Metanephros (tissue), 2 donors: ENCODE measurements around the gene KRTAP9-3. TPM values are rescaled to one million over a fixed set of nuclear protein-coding genes. Genes with fewer than 3 reads are reported as not detected.

Source experiments
- small RNA-seq: library from RNA; depleted of rRNA; stranded (forward); fragments of <200 nt; gene quantifications from one replicate; pipeline ENCODE3, GENCODE V24; 2014; ENCODE audit warnings: low replicate concordance
- total RNA-seq: library from RNA; depleted of rRNA; stranded (reverse); fragments of >200 nt; gene quantifications from one replicate; pipeline ENCODE4 v1.2.3, GENCODE V29; 2014

The KRTAP9-3 gene, protein sequence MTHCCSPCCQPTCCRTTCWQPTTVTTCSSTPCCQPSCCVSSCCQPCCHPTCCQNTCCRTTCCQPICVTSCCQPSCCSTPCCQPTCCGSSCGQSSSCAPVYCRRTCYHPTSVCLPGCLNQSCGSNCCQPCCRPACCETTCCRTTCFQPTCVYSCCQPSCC
- not detected for total RNA-seq

DNA sequence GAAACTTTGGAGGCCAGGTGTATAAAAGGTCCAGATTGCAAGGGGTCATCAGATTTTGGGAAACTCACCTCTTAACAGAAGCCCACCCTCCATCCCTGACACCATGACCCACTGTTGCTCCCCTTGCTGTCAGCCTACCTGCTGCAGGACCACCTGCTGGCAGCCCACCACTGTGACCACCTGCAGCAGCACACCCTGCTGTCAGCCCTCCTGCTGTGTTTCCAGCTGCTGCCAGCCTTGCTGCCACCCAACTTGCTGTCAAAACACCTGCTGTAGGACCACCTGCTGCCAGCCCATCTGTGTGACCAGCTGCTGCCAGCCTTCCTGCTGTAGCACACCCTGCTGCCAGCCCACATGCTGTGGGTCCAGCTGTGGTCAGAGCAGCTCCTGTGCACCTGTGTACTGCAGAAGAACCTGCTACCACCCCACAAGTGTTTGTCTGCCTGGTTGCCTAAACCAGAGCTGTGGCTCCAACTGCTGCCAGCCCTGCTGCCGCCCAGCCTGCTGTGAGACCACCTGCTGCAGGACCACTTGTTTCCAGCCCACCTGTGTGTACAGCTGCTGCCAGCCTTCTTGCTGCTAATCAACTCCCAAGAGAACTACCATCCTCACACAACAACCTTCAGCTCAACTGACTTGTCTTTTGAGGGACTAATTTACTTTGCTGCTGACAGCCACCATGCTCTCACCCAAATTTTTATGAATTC lies at the start of gene KRTAP9-3:
KRTAP9-3 (plus strand) TSS at position 51 of the 707 bp plus-strand sequence; CDS start at position 104, 53 bp downstream.

DNA sequence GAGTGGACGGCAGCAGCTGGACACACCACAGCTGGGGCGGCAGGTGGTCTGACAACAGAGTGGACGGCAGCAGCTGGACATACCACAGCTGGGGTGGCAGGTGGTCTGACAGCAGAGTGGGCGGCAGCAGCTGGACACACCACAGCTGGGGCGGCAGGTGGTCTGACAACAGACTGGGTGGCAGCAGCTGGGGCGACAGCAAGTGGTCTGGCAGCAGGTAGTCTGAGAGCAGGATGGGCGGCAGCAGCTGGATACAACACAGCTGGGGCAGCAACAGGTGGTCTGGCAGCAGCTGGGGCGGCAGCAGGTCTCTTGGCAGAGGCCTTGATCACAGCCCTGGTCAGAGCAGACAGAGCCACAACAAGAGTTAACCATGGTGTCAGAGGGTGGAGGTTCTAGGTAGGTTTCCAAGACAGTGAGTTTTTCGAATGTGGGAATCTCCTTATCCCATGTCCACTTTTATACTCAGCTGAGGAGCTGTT lies 47.7 kb upstream of the KRTAP9-3 start, which contains the start of gene KRTAP4-1:
KRTAP4-1 (minus strand) TSS at position 432 of the 482 bp plus-strand sequence; CDS start at position 375, 57 bp downstream.

DNA sequence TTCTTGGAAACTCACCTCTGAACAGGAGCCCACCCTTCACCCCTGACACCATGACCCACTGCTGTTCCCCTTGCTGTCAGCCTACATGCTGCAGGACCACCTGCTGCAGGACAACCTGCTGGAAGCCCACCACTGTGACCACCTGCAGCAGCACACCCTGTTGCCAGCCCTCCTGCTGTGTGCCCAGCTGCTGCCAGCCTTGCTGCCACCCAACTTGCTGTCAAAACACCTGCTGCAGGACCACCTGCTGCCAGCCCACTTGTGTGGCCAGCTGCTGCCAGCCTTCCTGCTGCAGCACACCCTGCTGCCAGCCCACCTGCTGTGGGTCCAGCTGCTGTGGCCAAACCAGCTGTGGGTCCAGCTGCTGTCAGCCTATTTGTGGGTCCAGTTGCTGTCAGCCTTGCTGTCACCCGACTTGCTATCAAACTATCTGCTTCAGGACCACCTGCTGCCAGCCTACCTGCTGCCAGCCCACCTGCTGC lies 42.4 kb upstream of the KRTAP9-3 start, which contains the start of gene KRTAP9-1:
KRTAP9-1 (plus strand) TSS at position 51 of the 482 bp plus-strand sequence; CDS start at position 51, 0 bp downstream.

DNA sequence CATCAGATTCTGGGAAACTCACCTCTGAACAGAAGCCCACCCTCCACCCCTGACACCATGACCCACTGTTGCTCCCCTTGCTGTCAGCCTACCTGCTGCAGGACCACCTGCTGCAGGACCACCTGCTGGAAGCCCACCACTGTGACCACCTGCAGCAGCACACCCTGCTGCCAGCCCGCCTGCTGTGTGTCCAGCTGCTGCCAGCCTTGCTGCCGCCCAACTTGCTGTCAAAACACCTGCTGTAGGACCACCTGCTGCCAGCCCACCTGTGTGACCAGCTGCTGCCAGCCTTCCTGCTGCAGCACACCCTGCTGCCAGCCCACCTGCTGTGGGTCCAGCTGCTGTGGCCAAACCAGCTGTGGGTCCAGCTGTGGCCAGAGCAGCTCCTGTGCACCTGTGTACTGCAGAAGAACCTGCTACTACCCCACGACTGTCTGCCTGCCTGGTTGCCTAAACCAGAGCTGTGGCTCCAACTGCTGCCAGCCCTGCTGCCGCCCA lies 5.6 kb upstream of the KRTAP9-3 start, which contains the start of gene KRTAP9-2:
KRTAP9-2 (plus strand) TSS at position 51 of the 498 bp plus-strand sequence; CDS start at position 58, 7 bp downstream.

DNA sequence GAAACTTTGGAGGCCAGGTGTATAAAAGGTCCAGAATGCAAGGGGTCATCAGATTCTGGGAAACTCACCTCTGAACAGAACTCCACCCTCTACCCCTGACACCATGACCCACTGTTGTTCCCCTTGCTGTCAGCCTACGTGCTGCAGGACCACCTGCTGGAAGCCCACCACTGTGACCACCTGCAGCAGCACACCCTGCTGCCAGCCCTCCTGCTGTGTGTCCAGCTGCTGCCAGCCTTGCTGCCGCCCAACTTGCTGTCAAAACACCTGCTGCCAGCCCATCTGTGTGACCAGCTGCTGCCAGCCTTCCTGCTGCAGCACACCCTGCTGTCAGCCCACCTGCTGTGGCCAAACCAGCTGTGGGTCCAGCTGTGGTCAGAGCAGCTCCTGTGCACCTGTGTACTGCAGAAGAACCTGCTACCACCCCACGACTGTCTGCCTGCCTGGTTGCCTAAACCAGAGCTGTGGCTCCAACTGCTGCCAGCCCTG lies 5.7 kb downstream of the KRTAP9-3 start, which contains the start of gene KRTAP9-8:
KRTAP9-8 (plus strand) TSS at position 51 of the 489 bp plus-strand sequence; CDS start at position 104, 53 bp downstream.

DNA sequence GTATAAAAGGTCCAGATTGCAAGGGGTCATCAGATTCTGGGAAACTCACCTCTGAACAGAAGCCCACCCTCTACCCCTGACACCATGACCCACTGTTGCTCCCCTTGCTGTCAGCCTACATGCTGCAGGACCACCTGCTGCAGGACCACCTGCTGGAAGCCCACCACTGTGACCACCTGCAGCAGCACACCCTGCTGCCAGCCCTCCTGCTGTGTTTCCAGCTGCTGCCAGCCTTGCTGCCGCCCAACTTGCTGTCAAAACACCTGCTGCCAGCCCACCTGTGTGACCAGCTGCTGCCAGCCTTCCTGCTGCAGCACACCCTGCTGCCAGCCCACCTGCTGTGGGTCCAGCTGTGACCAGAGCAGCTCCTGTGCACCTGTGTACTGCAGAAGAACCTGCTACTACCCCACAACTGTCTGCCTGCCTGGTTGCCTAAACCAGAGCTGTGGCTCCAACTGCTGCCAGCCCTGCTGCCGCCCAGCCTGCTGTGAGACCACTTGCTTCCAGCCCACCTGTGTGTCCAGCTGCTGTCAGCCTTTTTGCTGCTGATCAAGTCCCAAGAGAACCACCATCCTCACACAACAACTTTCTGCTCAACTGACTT lies 17.5 kb downstream of the KRTAP9-3 start, which contains the start of gene KRTAP9-4:
KRTAP9-4 (plus strand) TSS at position 51 of the 604 bp plus-strand sequence; CDS start at position 85, 34 bp downstream.

DNA sequence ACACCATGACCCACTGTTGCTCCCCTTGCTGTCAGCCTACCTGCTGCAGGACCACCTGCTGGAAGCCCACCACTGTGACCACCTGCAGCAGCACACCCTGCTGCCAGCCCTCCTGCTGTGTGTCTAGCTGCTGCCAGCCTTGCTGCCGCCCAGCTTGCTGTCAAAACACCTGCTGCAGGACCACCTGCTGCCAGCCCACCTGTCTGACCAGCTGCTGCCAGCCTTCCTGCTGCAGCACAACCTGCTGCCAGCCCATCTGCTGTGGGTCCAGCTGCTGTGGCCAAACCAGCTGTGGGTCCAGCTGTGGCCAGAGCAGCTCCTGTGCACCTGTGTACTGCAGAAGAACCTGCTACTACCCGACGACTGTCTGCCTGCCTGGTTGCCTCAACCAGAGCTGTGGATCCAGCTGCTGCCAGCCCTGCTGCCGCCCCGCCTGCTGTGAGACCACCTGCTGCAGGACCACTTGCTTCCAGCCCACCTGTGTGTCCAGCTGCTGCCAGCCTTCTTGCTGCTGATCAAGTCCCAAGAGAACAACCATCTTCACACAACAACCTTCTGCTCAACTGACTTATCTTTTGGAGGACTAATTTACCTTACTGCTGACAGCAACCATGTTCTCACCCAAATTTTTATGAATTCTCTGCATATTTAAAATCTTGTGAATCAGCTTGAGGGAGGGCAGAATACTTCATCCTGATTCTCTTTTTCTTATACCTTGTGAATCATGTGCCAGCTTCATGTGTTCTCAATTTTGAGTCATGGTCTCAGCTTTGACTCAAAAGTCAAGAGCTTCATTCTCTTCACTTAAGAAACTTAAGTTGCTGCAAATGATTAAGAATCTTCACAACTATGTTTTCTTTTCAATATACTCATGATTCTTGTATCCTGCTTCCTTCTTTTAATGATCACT lies 23.4 kb downstream of the KRTAP9-3 start, which contains the start of gene KRTAP9-9:
KRTAP9-9 (plus strand) TSS at position 4 of the 910 bp plus-strand sequence.

DNA sequence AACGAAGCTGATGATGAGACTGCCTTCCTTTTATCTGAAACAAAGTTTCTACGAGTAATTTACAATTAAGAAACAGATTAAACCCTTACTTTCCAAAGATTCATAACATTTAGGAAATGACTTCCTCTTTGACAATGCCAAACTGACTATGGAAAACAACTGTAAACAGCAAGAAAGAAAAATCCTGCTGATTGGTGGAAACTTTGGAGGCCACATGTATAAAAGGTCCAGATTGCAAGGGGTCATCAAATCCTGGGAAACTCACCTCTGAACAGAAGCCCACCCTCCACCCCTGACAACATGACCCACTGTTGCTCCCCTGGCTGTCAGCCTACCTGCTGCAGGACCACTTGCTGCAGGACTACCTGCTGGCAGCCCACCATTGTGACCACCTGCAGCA lies 32.8 kb downstream of the KRTAP9-3 start, which contains the start of gene KRTAP9-6:
KRTAP9-6 (plus strand) TSS at position 301 of the 400 bp plus-strand sequence; CDS start at position 301, 0 bp downstream.

DNA sequence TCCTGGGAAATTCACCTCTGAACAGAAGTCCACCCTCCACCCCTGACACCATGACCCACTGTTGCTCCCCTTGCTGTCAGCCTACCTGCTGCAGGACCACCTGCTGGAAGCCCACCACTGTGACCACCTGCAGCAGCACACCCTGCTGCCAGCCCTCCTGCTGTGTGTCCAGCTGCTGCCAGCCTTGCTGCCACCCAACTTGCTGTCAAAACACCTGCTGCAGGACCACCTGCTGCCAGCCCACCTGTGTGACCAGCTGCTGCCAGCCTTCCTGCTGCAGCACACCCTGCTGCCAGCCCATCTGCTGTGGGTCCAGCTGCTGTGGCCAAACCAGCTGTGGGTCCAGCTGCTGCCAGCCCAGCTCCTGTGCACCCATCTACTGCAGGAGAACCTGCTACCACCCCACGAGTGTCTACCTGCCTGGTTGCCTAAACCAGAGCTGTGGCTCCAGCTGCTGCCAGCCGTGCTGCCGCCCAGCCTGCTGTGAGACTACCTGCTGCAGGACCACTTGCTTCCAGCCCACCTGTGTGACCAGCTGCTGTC lies 43.5 kb downstream of the KRTAP9-3 start, which contains the start of gene KRTAP9-7:
KRTAP9-7 (plus strand) TSS at position 51 of the 543 bp plus-strand sequence; CDS start at position 51, 0 bp downstream.

Small RNA genes within 50 kb of the gene (small RNA-seq; reads per million reads assigned to genes)
- not detected for gene KRTAP4-17P
- gene KRTAP9-10P = not detected

Other genes with a start within 250 kb of the KRTAP9-3 start
- 0.23 TPM for gene KRT40, start 248.1 kb upstream of the KRTAP9-3 start, total RNA-seq
- not detected for gene KRTAP3-3, start 238.3 kb upstream of the KRTAP9-3 start, total RNA-seq
- gene KRTAP3-2, start 232.5 kb upstream of the KRTAP9-3 start, total RNA-seq = not detected
- not detected for gene KRTAP3-1, start 223.3 kb upstream of the KRTAP9-3 start, total RNA-seq
- not detected for gene KRTAP1-5, start 205.2 kb upstream of the KRTAP9-3 start, total RNA-seq
- not detected for gene KRTAP1-4, start 202.3 kb upstream of the KRTAP9-3 start, total RNA-seq
- gene KRTAP1-3, start 197.6 kb upstream of the KRTAP9-3 start, total RNA-seq = not detected
- gene KRTAP1-1, start 191.0 kb upstream of the KRTAP9-3 start, total RNA-seq = not detected
- not detected for gene KRTAP2-1, start 185.1 kb upstream of the KRTAP9-3 start, total RNA-seq
- not detected for gene KRTAP2-2, start 177.2 kb upstream of the KRTAP9-3 start, total RNA-seq
- not detected for gene KRTAP2-3, start 172.3 kb upstream of the KRTAP9-3 start, total RNA-seq
- not detected for gene KRTAP2-4, start 166.6 kb upstream of the KRTAP9-3 start, total RNA-seq
- gene KRTAP4-7, start 148.3 kb upstream of the KRTAP9-3 start, total RNA-seq = not detected
- gene KRTAP4-8, start 134.3 kb upstream of the KRTAP9-3 start, total RNA-seq = not detected
- not detected for gene KRTAP4-16, start 130.2 kb upstream of the KRTAP9-3 start, total RNA-seq
- gene KRTAP4-9, start 127.1 kb upstream of the KRTAP9-3 start, total RNA-seq = not detected
- not detected for gene KRTAP4-11, start 114.1 kb upstream of the KRTAP9-3 start, total RNA-seq
- gene KRTAP4-12, start 108.3 kb upstream of the KRTAP9-3 start, total RNA-seq = not detected
- not detected for gene KRTAP4-6, start 91.9 kb upstream of the KRTAP9-3 start, total RNA-seq
- gene KRTAP4-5, start 82.6 kb upstream of the KRTAP9-3 start, total RNA-seq = not detected
- not detected for gene KRTAP4-4, start 71.7 kb upstream of the KRTAP9-3 start, total RNA-seq
- not detected for gene KRTAP4-3, start 64.2 kb upstream of the KRTAP9-3 start, total RNA-seq
- not detected for gene KRTAP4-2, start 54.2 kb upstream of the KRTAP9-3 start, total RNA-seq
- gene KRTAP4-1, start 47.5 kb upstream of the KRTAP9-3 start, total RNA-seq = not detected
- gene KRTAP9-1, start 42.6 kb upstream of the KRTAP9-3 start, total RNA-seq = not detected
- not detected for gene KRTAP9-2, start 5.8 kb upstream of the KRTAP9-3 start, total RNA-seq
- not detected for gene KRTAP9-8, start 5.5 kb downstream of the KRTAP9-3 start, total RNA-seq
- gene KRTAP9-4, start 17.2 kb downstream of the KRTAP9-3 start, total RNA-seq = not detected
- gene KRTAP9-9, start 22.9 kb downstream of the KRTAP9-3 start, total RNA-seq = not detected
- not detected for gene KRTAP9-6, start 32.9 kb downstream of the KRTAP9-3 start, total RNA-seq
- gene KRTAP9-7, start 43.2 kb downstream of the KRTAP9-3 start, total RNA-seq = not detected
- gene KRTAP29-1, start 70.4 kb downstream of the KRTAP9-3 start, total RNA-seq = not detected
- not detected for gene KRTAP16-1, start 76.9 kb downstream of the KRTAP9-3 start, total RNA-seq
- not detected for gene KRTAP17-1, start 83.3 kb downstream of the KRTAP9-3 start, total RNA-seq
- 0.12 TPM for gene KRT33A, start 118.4 kb downstream of the KRTAP9-3 start, total RNA-seq
- not detected for gene KRT33B, start 137.4 kb downstream of the KRTAP9-3 start, total RNA-seq
- gene KRT34, start 149.9 kb downstream of the KRTAP9-3 start, total RNA-seq = not detected
- gene KRT31, start 165.2 kb downstream of the KRTAP9-3 start, total RNA-seq = 0.47 TPM
- not detected for gene KRT37, start 192.1 kb downstream of the KRTAP9-3 start, total RNA-seq
- gene KRT38, start 208.5 kb downstream of the KRTAP9-3 start, total RNA-seq = not detected
- gene KRT32, start 234.9 kb downstream of the KRTAP9-3 start, total RNA-seq = not detected
- 0.41 TPM for gene KRT35, start 248.7 kb downstream of the KRTAP9-3 start, total RNA-seq